ENCODE measurements around the gene TMEM123. TPM values are rescaled to one million over a fixed set of nuclear protein-coding genes. Genes with fewer than 3 reads are reported as not detected.

The TMEM123 gene
- total and polyA plus RNA-seq, 2 of the 13 experiments (the other 11 are each of a cell fraction or from before 2014, with no cell fraction given), result 365 to 2,761 TPM

DNA sequence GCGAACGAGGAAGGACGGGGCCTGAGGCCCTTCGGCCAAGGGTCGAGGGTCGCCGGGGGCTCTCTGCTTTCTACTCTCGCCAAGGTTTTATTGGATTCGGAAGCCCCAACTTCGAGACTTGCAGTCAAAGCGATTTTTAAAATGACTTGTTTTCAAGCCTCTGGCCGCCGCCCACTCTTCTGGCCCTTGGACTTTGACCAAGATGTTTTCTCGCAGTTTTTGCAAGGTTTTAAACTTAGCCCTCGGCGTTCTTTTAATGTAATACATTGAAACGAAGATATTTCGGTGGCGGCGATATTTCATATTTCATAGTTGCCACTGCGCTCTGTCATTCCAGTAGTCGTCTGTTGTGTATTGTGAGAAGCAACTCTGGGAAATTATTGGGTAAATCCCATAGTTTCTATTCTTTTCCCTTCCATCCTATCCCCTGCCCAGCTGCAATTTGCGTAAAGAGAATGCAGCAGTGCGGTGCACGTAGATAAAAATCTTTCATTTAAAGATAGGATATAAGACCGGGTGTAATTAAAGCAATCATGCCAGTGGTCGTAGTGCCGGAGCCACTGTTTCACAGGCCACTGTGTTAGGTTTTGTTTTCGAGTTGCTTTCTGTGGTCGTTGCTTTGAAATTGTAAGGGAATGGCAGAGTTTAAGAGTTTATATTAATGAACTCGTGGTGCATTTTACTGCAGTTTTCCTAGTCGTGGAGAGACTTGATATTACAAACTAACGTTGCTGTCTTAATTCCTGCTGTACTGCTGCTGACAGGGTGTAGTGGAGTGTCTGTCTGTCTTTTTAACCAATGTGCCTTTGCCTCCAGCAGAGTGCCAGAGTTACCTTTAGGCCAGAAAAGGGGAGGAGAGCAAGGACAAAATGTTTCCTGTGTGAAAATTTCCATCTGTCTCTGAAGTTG, 104.8 kb downstream of the TMEM123 start (continued):
- TF ChIP-seq, protein P1, sequence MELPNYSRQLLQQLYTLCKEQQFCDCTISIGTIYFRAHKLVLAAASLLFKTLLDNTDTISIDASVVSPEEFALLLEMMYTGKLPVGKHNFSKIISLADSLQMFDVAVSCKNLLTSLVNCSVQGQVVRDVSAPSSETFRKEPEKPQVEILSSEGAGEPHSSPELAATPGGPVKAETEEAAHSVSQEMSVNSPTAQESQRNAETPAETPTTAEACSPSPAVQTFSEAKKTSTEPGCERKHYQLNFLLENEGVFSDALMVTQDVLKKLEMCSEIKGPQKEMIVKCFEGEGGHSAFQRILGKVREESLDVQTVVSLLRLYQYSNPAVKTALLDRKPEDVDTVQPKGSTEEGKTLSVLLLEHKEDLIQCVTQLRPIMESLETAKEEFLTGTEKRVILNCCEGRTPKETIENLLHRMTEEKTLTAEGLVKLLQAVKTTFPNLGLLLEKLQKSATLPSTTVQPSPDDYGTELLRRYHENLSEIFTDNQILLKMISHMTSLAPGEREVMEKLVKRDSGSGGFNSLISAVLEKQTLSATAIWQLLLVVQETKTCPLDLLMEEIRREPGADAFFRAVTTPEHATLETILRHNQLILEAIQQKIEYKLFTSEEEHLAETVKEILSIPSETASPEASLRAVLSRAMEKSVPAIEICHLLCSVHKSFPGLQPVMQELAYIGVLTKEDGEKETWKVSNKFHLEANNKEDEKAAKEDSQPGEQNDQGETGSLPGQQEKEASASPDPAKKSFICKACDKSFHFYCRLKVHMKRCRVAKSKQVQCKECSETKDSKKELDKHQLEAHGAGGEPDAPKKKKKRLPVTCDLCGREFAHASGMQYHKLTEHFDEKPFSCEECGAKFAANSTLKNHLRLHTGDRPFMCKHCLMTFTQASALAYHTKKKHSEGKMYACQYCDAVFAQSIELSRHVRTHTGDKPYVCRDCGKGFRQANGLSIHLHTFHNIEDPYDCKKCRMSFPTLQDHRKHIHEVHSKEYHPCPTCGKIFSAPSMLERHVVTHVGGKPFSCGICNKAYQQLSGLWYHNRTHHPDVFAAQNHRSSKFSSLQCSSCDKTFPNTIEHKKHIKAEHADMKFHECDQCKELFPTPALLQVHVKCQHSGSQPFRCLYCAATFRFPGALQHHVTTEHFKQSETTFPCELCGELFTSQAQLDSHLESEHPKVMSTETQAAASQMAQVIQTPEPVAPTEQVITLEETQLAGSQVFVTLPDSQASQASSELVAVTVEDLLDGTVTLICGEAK (IDR thresholded peaks at IDR 0.05), result no peak
- TF ChIP-seq, protein P1 (CRISPR knock-in tag; IDR thresholded peaks at IDR 0.05), result no peak
- TF ChIP-seq ZNF484 (CRISPR knock-in tag; IDR thresholded peaks at IDR 0.05; ENCODE audit: borderline replicate concordance, low read depth), result no peak
- TF ChIP-seq SUZ12 (IDR thresholded peaks at IDR 0.05; ENCODE audit: low read depth, low read length), result no peak
- TF ChIP-seq PITX1 (CRISPR knock-in tag; IDR thresholded peaks at IDR 0.05), result no peak
- TF ChIP-seq ZFP90 (CRISPR knock-in tag; IDR thresholded peaks at IDR 0.05; ENCODE audit: borderline replicate concordance), result 0 out of 2 replicates have a peak, but pooled peaks have one; percentile 7
- no peak for TF ChIP-seq XBP1 (CRISPR knock-in tag; IDR thresholded peaks at IDR 0.05)
- TF ChIP-seq, protein P2, sequence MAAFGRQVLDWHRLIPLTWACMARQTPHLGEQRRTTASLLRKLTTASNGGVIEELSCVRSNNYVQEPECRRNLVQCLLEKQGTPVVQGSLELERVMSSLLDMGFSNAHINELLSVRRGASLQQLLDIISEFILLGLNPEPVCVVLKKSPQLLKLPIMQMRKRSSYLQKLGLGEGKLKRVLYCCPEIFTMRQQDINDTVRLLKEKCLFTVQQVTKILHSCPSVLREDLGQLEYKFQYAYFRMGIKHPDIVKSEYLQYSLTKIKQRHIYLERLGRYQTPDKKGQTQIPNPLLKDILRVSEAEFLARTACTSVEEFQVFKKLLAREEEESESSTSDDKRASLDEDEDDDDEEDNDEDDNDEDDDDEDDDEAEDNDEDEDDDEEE (CRISPR knock-in tag; IDR thresholded peaks at IDR 0.05), result no peak
- TF ChIP-seq MBD4 (IDR thresholded peaks at IDR 0.05; ENCODE audit: borderline replicate concordance, low read length), result no peak
- TF ChIP-seq ESRRA (CRISPR knock-in tag; IDR thresholded peaks at IDR 0.05; ENCODE audit: low read depth), result no peak
- TF ChIP-seq ZNF350 (CRISPR knock-in tag; IDR thresholded peaks at IDR 0.05; ENCODE audit: borderline replicate concordance, low read depth), result no peak
- no peak for TF ChIP-seq ZNF33A (CRISPR knock-in tag; IDR thresholded peaks at IDR 0.05; ENCODE audit: borderline replicate concordance)
- TF ChIP-seq ZNF841 (CRISPR knock-in tag; IDR thresholded peaks at IDR 0.05; ENCODE audit: borderline replicate concordance), result no peak
- no peak for TF ChIP-seq SOX6 (IDR thresholded peaks at IDR 0.05)
- no peak; the same call in 1 of the 2 replicates for TF ChIP-seq SOX6 (CRISPR knock-in tag; IDR thresholded peaks at IDR 0.05)
- no peak for TF ChIP-seq ZNF567 (CRISPR knock-in tag; IDR thresholded peaks at IDR 0.05; ENCODE audit: borderline replicate concordance)
- peak; percentile 3; the same call in 1 of the 2 replicates for TF ChIP-seq SIN3A (IDR thresholded peaks at IDR 0.05; ENCODE audit: borderline replicate concordance, low read depth, low read length)
- TF ChIP-seq, protein P3, sequence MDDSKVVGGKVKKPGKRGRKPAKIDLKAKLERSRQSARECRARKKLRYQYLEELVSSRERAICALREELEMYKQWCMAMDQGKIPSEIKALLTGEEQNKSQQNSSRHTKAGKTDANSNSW (CRISPR knock-in tag; IDR thresholded peaks at IDR 0.05; ENCODE audit: borderline replicate concordance), result no peak
- TF ChIP-seq ZNF441 (CRISPR knock-in tag; IDR thresholded peaks at IDR 0.05; ENCODE audit: borderline replicate concordance), result no peak
- TF ChIP-seq MXI1 (IDR thresholded peaks at IDR 0.05; ENCODE audit: borderline replicate concordance, low read depth, low read length), result no peak

Measured in HepG2 (cell line).